GM12878 (cell line): ENCODE results near the gene PLXNA4. TPM values are rescaled to one million over a fixed set of nuclear protein-coding genes. Genes with fewer than 3 reads are reported as not detected.

Experiments
- ATAC-seq: fragments of 200-7000 bp; cut with Tn5 transposase; 3 replicates; pipeline ENCODE4 v1.9.1; 2020; ENCODE audit warnings: mild to moderate bottlenecking, moderate library complexity
- BruUV-seq: library from RNA; stranded (reverse); fragments of 400-500 nt; replicated peaks from 2 replicates; lab custom pipeline; 2021; lab: Mats Ljungman, UMichigan
- CTCF ChIA-PET: fragments of 300-600 bp; sonication (Branson Sonifier 250); formaldehyde crosslinking; extraction: SDS; loops from one replicate; lab custom pipeline; 2021; ENCODE audit warnings: inconsistent platforms; lab: Yijun Ruan, JAX
- POLR2A ChIA-PET: fragments of 350-600 bp; formaldehyde crosslinking; extraction: SDS; loops from one replicate; lab custom pipeline; 2021; ENCODE audit warnings: inconsistent platforms; lab: Charles Lee
- RAD21 ChIA-PET: fragments of 300-600 bp; sonication (Branson Sonifier 250); formaldehyde crosslinking; loops from one replicate; lab custom pipeline; 2023; ENCODE audit warnings: antibody characterized with exemption; ENCODE audit not compliant: unreplicated experiment; lab: Charles Lee
- SMC1A ChIA-PET: fragments of 300-600 bp; sonication (Branson Sonifier 250); formaldehyde crosslinking; loops from one replicate; lab custom pipeline; 2023; ENCODE audit not compliant: unreplicated experiment, uncharacterized antibody; lab: Charles Lee
- DNase-seq: peaks from one replicate; pipeline ENCODE4 v3.0.0-alpha.2; 2011; ENCODE audit warnings: low read depth, low spot score
- FAIRE-seq: peaks from 3 replicates; lab custom pipeline; 2011; peaks lifted over from hg19 to GRCh38; lab: Jason Lieb, UNC
- H2AFZ ChIP-seq: 2 replicates; pipeline ENCODE4 v1.6.0; 2011; ENCODE audit warnings: low read depth, low read length, control low read depth; ENCODE audit not compliant: control insufficient read depth
- H3K27ac ChIP-seq: 2 replicates; pipeline ENCODE4 v1.5.1; 2011; ENCODE audit warnings: control low read depth; ENCODE audit not compliant: control insufficient read depth, insufficient read depth
- H3K27me3 ChIP-seq, 2 experiments: replicated peaks in 1 of 2; 2 replicates each; pipeline versions ENCODE4 v1.6.0 to v1.6.1; 2011; ENCODE audit warnings: low read length in 1 of 2; ENCODE audit not compliant: control insufficient read depth in 2 of 2, insufficient read depth in 2 of 2
- H3K36me3 ChIP-seq, 2 experiments: 2 replicates each; pipeline ENCODE4 v1.5.1; 2011; ENCODE audit warnings: low read length in 1 of 2; ENCODE audit not compliant: control insufficient read depth in 2 of 2, insufficient read depth in 2 of 2
- H3K4me1 ChIP-seq: 2 replicates; pipeline ENCODE4 v1.6.1; 2011; ENCODE audit warnings: mild to moderate bottlenecking, low read length, moderate library complexity, mixed read lengths; ENCODE audit not compliant: control insufficient read depth, insufficient read depth
- H3K4me2 ChIP-seq: 2 replicates; pipeline ENCODE4 v1.6.0; 2011; ENCODE audit warnings: control low read depth; ENCODE audit not compliant: control insufficient read depth, insufficient read depth
- H3K4me3 ChIP-seq: fragments of 200-600 bp; sonication (generic); 2 replicates; pipeline ENCODE4 v1.5.1; 2016
- H3K79me2 ChIP-seq: 2 replicates; pipeline ENCODE4 v1.6.0; 2011; ENCODE audit warnings: low read length; ENCODE audit not compliant: control insufficient read depth, insufficient read depth
- H3K9ac ChIP-seq: 2 replicates; pipeline ENCODE4 v1.8.0; 2011; ENCODE audit warnings: low read length, control low read depth, mixed read lengths; ENCODE audit not compliant: control insufficient read depth, insufficient read depth
- H3K9me3 ChIP-seq: replicated peaks from 3 replicates; pipeline ENCODE4 v1.5.1; 2011; ENCODE audit warnings: mild to moderate bottlenecking, low read length; ENCODE audit not compliant: control insufficient read depth, insufficient read depth
- H4K20me1 ChIP-seq: 2 replicates; pipeline ENCODE4 v1.6.0; 2011; ENCODE audit not compliant: control insufficient read depth, insufficient read depth
- JUNB ChIP-seq: IDR thresholded peaks from 2 replicates; pipeline ENCODE4 v1.6.1; 2016; ENCODE audit warnings: antibody characterized with exemption, mild to moderate bottlenecking
- POLR2AphosphoS5 ChIP-seq: IDR thresholded peaks from 2 replicates; pipeline ENCODE4 v1.6.1; 2011; ENCODE audit warnings: mild to moderate bottlenecking, low read length, inconsistent platforms
- RAD51 ChIP-seq: fragments of 450-650 bp; IDR thresholded peaks from 2 replicates; pipeline ENCODE4 v1.6.1; 2016; ENCODE audit warnings: moderate library complexity, mild to moderate bottlenecking, inconsistent platforms
- REST ChIP-seq: IDR thresholded peaks from 2 replicates; pipeline ENCODE4 v1.6.1; 2012; ENCODE audit warnings: mild to moderate bottlenecking, low read depth, low read length
- SMARCA5 ChIP-seq: fragments of 450-650 bp; IDR thresholded peaks from 2 replicates; pipeline ENCODE4 v1.6.1; 2017; ENCODE audit warnings: mild to moderate bottlenecking
- SUPT20H ChIP-seq: IDR thresholded peaks from 2 replicates; pipeline ENCODE4 v1.6.1; 2011; ENCODE audit warnings: low read depth, mild to moderate bottlenecking, low read length, moderate library complexity, borderline replicate concordance; ENCODE audit not compliant: control insufficient read depth
- ZNF207 ChIP-seq: fragments of 450-650 bp; IDR thresholded peaks from 2 replicates; pipeline ENCODE4 v1.6.1; 2014; ENCODE audit warnings: antibody characterized with exemption, mild to moderate bottlenecking, borderline replicate concordance
- WGBS: methylation state at CpG from one replicate; pipeline ENCODE4 v1.1.6; 2016; ENCODE audit warnings: low lambda C conversion rate; ENCODE audit not compliant: insufficient replicate concordance, insufficient coverage; ENCODE audit errors: missing lambda C conversion rate; 5-methylcytosine and 5-hydroxymethylcytosine counted together
- in situ Hi-C: fragments of 300-500 bp; cut with MboI; formaldehyde crosslinking; loops from 9 replicates; pipeline ENCODE4 v1.14.3; 2018; ENCODE audit warnings: mixed read lengths
- intact Hi-C: fragments of 100-400 bp; cut with micrococcal nuclease; formaldehyde crosslinking; loops from one replicate; pipeline ENCODE4 v1.14.2; 2022; ENCODE audit not compliant: unreplicated experiment
- polyA plus RNA-seq, 11 experiments: library from polyadenylated mRNA; depleted of rRNA in 4 of 11; unstranded in 6 of 11; stranded (reverse) in 5 of 11; fragments of >200 nt; fragmentation: Nextera tagmentation in 4 of 11; fragmentation: Illumina TruSeq in 1 of 11; extraction: Ambion mirVana in 4 of 11; extraction: Trizol in 1 of 11; gene quantifications; 1 replicate in 1 of 11; 2 replicates in 10 of 11; pipeline versions ENCODE4 v1.2.1 to v1.2.3, GENCODE V29; 2011 to 2016; ENCODE audit warnings: inconsistent platforms in 2 of 11, missing spikeins in 2 of 11, low read depth in 1 of 11
- total RNA-seq, 4 experiments: library from RNA; depleted of rRNA in 3 of 4; stranded (reverse); fragments of >200 nt in 3 of 4; fragmentation: Illumina TruSeq in 1 of 4; extraction: Trizol in 1 of 4; gene quantifications; 2 replicates each; pipeline versions ENCODE4 v1.2.1 to v1.2.3, GENCODE V29; 2013 to 2021
- TF ChIP-seq, protein P1 (sequence below): fragments of 450-650 bp; IDR thresholded peaks from 2 replicates; pipeline ENCODE4 v1.6.1; 2017; ENCODE audit warnings: mild to moderate bottlenecking, moderate library complexity

PLXNA4 gene
- total and polyA plus RNA-seq, 10 of the 15 experiments (the other 5 are each of a cell fraction or from before 2014, with no cell fraction given): 0.03 TPM; not detected in 9

DNA sequence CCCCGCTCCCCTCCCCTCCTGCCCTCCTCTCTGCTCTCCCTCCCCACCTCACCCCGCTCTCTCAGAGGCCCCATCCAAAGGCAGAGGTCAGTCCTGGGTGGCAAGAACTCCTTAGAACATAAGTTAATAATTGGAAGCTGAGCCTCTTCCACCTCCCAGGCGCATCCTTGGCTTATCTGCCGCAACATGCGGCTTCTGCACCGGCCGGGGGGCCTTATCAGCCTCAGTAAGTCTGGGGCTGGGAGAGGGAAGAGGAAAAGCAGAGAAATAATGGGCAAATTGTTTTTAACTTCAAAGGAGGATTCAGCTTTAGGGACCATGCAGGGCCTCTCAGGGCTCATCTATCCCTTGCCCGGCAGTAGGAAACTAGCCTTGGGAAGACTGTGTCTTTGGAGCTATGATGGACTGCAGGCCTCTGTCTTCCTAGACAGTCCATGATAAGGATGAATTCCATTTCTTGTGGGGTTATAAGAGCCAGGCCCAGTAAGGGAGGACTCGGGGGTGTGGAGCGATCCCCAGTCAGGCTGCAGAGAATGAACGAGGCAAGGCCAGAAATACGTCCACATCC lies 411.6 kb downstream of the PLXNA4 start:
- H3K27ac ChIP-seq: no peak overlapping the region
- no peak overlapping the region for H3K4me3 ChIP-seq
- intact Hi-C loops: no loop called here
- WGBS: 53% methylated on average over 10 of the region's 12 CpGs
- ChIA-PET RAD21 (no interaction called here), CTCF (no interaction called here), POLR2A (no interaction called here), SMC1A (no interaction called here)
- TF ChIP-seq SUPT20H (no peak), SMARCA5 (no peak)
- ATAC-seq (no peak), DNase-seq (no peak), FAIRE-seq (no peak)
- in situ Hi-C loops: no loop called here
- no peaks in the 10 kb centered on the region for H3K9me3 ChIP-seq
- H3K4me1 ChIP-seq: no peaks in the 10 kb centered on the region
- H3K79me2 ChIP-seq: no peaks in the 10 kb centered on the region
- no peaks in the 10 kb centered on the region for H3K27me3 ChIP-seq
- BruUV-seq: no TSS peak
- no peak overlapping the region for H2AFZ ChIP-seq
- H3K4me2 ChIP-seq: no peak overlapping the region
- H3K9ac ChIP-seq: no peak overlapping the region
- H3K36me3 ChIP-seq: no peaks in the 10 kb centered on the region
- H4K20me1 ChIP-seq: no peaks in the 10 kb centered on the region

- no peaks in the 10 kb centered on the region for H3K4me1 ChIP-seq
- FAIRE-seq (no peak), DNase-seq (no peak), ATAC-seq (no peak)
- no peak overlapping the region for H2AFZ ChIP-seq
- no peaks in the 10 kb centered on the region for H3K27me3 ChIP-seq
- H3K27ac ChIP-seq: no peak overlapping the region
- no peak overlapping the region for H3K9ac ChIP-seq
- ChIA-PET RAD21 (no interaction called here), POLR2A (no interaction called here), SMC1A (no interaction called here), CTCF (no interaction called here)
- no peaks in the 10 kb centered on the region for H3K36me3 ChIP-seq
- no peaks in the 10 kb centered on the region for H3K9me3 ChIP-seq
- BruUV-seq: no TSS peak
- in situ Hi-C loops (no loop called here), intact Hi-C loops (no loop called here)
- no peaks in the 10 kb centered on the region for H4K20me1 ChIP-seq
- no peak overlapping the region for H3K4me2 ChIP-seq
- H3K79me2 ChIP-seq: no peaks in the 10 kb centered on the region
- no peak overlapping the region for H3K4me3 ChIP-seq
- WGBS: 14% methylated on average over 12 of the region's 12 CpGs
- no peak for TF ChIP-seq SUPT20H
- TF ChIP-seq ZNF207: no peak
- no peak for TF ChIP-seq REST
- no peak for TF ChIP-seq POLR2AphosphoS5
- TF ChIP-seq RAD51: no peak
- TF ChIP-seq, protein P1, sequence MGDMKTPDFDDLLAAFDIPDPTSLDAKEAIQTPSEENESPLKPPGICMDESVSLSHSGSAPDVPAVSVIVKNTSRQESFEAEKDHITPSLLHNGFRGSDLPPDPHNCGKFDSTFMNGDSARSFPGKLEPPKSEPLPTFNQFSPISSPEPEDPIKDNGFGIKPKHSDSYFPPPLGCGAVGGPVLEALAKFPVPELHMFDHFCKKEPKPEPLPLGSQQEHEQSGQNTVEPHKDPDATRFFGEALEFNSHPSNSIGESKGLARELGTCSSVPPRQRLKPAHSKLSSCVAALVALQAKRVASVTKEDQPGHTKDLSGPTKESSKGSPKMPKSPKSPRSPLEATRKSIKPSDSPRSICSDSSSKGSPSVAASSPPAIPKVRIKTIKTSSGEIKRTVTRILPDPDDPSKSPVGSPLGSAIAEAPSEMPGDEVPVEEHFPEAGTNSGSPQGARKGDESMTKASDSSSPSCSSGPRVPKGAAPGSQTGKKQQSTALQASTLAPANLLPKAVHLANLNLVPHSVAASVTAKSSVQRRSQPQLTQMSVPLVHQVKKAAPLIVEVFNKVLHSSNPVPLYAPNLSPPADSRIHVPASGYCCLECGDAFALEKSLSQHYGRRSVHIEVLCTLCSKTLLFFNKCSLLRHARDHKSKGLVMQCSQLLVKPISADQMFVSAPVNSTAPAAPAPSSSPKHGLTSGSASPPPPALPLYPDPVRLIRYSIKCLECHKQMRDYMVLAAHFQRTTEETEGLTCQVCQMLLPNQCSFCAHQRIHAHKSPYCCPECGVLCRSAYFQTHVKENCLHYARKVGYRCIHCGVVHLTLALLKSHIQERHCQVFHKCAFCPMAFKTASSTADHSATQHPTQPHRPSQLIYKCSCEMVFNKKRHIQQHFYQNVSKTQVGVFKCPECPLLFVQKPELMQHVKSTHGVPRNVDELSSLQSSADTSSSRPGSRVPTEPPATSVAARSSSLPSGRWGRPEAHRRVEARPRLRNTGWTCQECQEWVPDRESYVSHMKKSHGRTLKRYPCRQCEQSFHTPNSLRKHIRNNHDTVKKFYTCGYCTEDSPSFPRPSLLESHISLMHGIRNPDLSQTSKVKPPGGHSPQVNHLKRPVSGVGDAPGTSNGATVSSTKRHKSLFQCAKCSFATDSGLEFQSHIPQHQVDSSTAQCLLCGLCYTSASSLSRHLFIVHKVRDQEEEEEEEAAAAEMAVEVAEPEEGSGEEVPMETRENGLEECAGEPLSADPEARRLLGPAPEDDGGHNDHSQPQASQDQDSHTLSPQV: no peak
- TF ChIP-seq JUNB: no peak
Observed at GRCh38 chr7:132162556-132163144, 413.6 kb downstream of the PLXNA4 start.
